Placental epithelial cell (primary cell): ENCODE data around the gene ASNS. TPM values are rescaled to one million over a fixed set of nuclear protein-coding genes. Genes with fewer than 3 reads are reported as not detected.

Source experiments
- small RNA-seq: library from RNA; depleted of rRNA; stranded (forward); fragments of <200 nt; gene quantifications from one replicate; pipeline ENCODE3, GENCODE V24; 2012
- total RNA-seq: library from RNA; depleted of rRNA; stranded (reverse); fragments of >200 nt; gene quantifications from 2 replicates; pipeline ENCODE4 v1.2.3, GENCODE V29; 2012

ASNS gene, protein sequence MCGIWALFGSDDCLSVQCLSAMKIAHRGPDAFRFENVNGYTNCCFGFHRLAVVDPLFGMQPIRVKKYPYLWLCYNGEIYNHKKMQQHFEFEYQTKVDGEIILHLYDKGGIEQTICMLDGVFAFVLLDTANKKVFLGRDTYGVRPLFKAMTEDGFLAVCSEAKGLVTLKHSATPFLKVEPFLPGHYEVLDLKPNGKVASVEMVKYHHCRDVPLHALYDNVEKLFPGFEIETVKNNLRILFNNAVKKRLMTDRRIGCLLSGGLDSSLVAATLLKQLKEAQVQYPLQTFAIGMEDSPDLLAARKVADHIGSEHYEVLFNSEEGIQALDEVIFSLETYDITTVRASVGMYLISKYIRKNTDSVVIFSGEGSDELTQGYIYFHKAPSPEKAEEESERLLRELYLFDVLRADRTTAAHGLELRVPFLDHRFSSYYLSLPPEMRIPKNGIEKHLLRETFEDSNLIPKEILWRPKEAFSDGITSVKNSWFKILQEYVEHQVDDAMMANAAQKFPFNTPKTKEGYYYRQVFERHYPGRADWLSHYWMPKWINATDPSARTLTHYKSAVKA
- total RNA-seq, result 12.6 and 32.3 TPM in 2 replicates

DNA sequence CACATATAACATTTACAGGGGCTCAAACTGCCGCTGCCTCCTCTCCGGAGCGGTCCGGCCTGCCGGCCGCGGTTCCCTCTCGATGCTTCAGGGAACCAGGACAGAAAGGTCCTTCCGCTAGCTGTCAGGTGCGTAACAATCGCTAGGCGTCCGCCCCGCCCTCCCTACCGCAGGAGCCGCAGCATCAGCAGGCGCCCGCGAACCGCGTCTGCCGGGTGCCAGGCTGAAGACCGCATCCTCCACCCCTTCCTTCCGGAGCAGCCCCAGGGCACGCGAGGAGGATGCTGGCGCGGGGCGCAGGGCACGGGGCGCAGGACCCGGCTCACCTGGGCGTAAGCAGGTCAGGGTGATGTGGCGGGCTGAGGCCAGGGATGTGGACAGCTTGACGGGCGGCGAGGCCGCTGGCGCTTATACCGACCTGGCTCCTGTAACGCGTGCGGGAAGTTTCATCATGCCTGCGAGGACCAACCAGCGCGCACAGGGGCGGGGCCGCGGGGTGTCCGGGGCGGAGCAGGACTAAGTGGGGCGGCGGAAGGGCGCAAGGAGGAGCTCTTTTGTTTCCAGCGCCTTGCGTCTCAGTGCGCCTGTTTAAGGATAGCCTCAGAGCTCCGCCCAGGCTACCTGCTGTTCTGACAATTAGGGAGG lies at the start of gene ASNS:
ASNS (minus strand) TSS at position 384 of the 645 bp plus-strand sequence. CDS start 3,252 bp downstream, outside the sequence.

Small RNA genes lying within 50 kb of the gene (small RNA-seq; reads per million reads assigned to genes)
- gene AC005326.1 (not detected), gene AC079781.2 (not detected), gene SNRPCP9 (not detected)

Other genes with a start within 250 kb of the ASNS start
- gene TAC1, start 140.3 kb downstream of the ASNS start, total RNA-seq, result not detected in 2 replicates
- gene OCM2, start 117.8 kb upstream of the ASNS start, total RNA-seq, result not detected in 2 replicates
- 2.7 and 5.5 TPM in 2 replicates for gene LMTK2, start 234.5 kb upstream of the ASNS start, total RNA-seq